Astrocyte (in vitro differentiated cells and primary cell): ENCODE measurements around the gene FUT6. TPM values are rescaled to one million over a fixed set of nuclear protein-coding genes. Genes with fewer than 3 reads are reported as not detected.

Experiments used
- DNase-seq: peaks from one replicate; pipeline ENCODE4 v3.0.0-alpha.2; 2010; ENCODE audit warnings: low read depth
- FAIRE-seq: peaks from 2 replicates; lab custom pipeline; 2011; peaks lifted over from hg19 to GRCh38; lab: Jason Lieb, UNC
- H2AFZ ChIP-seq: 2 replicates; pipeline ENCODE4 v1.6.0; 2012; ENCODE audit warnings: low read depth, low read length, inconsistent platforms
- H3K27ac ChIP-seq: 2 replicates; pipeline ENCODE4 v1.5.1; 2011; ENCODE audit warnings: low read depth, low read length, inconsistent platforms
- H3K27me3 ChIP-seq: 2 replicates; pipeline ENCODE4 v1.6.0; 2011; ENCODE audit warnings: low read length, inconsistent platforms; ENCODE audit not compliant: insufficient read depth
- H3K36me3 ChIP-seq: 2 replicates; pipeline ENCODE4 v1.5.1; 2011; ENCODE audit warnings: low read length, inconsistent platforms; ENCODE audit not compliant: insufficient read depth
- H3K4me1 ChIP-seq: 2 replicates; pipeline ENCODE4 v1.5.1; 2011; ENCODE audit warnings: low read length, inconsistent platforms; ENCODE audit not compliant: insufficient read depth
- H3K4me2 ChIP-seq: 2 replicates; pipeline ENCODE4 v1.6.0; 2012; ENCODE audit warnings: low read length, inconsistent platforms
- H3K4me3 ChIP-seq: 2 replicates; pipeline ENCODE4 v1.5.1; 2011; ENCODE audit warnings: low read depth, mild to moderate bottlenecking, low read length, inconsistent platforms; ENCODE audit not compliant: insufficient read depth
- H3K79me2 ChIP-seq: 2 replicates; pipeline ENCODE4 v1.6.0; 2012; ENCODE audit warnings: mild to moderate bottlenecking, low read length, inconsistent platforms; ENCODE audit not compliant: insufficient read depth
- H3K9ac ChIP-seq: 2 replicates; pipeline ENCODE4 v1.6.0; 2012; ENCODE audit warnings: mild to moderate bottlenecking, low read length, inconsistent platforms
- H3K9me3 ChIP-seq: 2 replicates; pipeline ENCODE4 v1.5.1; 2012; ENCODE audit warnings: low read depth, mild to moderate bottlenecking, low read length, inconsistent platforms; ENCODE audit not compliant: insufficient read depth
- H4K20me1 ChIP-seq: 2 replicates; pipeline ENCODE4 v1.6.0; 2012; ENCODE audit warnings: low read length, inconsistent platforms; ENCODE audit not compliant: insufficient read depth
- H3K27ac Mint-ChIP-seq: one replicate; pipeline ENCODE4 v1.8.0; 2021; ENCODE audit warnings: mild to moderate bottlenecking, mixed read lengths; ENCODE audit not compliant: unreplicated experiment
- H3K27me3 Mint-ChIP-seq: one replicate; pipeline ENCODE4 v1.8.0; 2021; ENCODE audit warnings: low read depth, mixed read lengths; ENCODE audit not compliant: unreplicated experiment
- H3K36me3 Mint-ChIP-seq: one replicate; pipeline ENCODE4 v1.8.0; 2021; ENCODE audit warnings: low read depth, mixed read lengths; ENCODE audit not compliant: unreplicated experiment
- H3K4me1 Mint-ChIP-seq: one replicate; pipeline ENCODE4 v1.8.0; 2021; ENCODE audit warnings: low read depth, mixed read lengths; ENCODE audit not compliant: unreplicated experiment
- H3K4me3 Mint-ChIP-seq: one replicate; pipeline ENCODE4 v1.8.0; 2021; ENCODE audit warnings: mild to moderate bottlenecking, moderate library complexity, mixed read lengths; ENCODE audit not compliant: unreplicated experiment
- H3K9me3 Mint-ChIP-seq: one replicate; pipeline ENCODE4 v1.8.0; 2021; ENCODE audit warnings: mild to moderate bottlenecking, mixed read lengths; ENCODE audit not compliant: unreplicated experiment
- CTCF ChIP-seq: IDR thresholded peaks from 2 replicates; pipeline ENCODE4 v1.5.1; 2011; ENCODE audit warnings: low read depth, mild to moderate bottlenecking, inconsistent platforms, low read length, moderate library complexity; ENCODE audit not compliant: insufficient read depth
- EZH2 ChIP-seq: IDR thresholded peaks from 2 replicates; pipeline ENCODE4 v1.6.1; 2012; ENCODE audit warnings: mild to moderate bottlenecking, low read length, inconsistent platforms; ENCODE audit not compliant: insufficient read depth
- total RNA-seq: library from RNA; stranded (reverse); gene quantifications from 2 replicates; pipeline ENCODE4 v1.2.1, GENCODE V29; 2021

Gene FUT6
- total RNA-seq, 1 donor from 2014 or later: 0.09 TPM

- DNase-seq: no peak
- TF ChIP-seq EZH2 (no peak), CTCF (no peak)
- H3K4me3 Mint-ChIP-seq: no peak overlapping the region
- H3K36me3 Mint-ChIP-seq: peaks cover 3% of the 10 kb centered on the region
- no peak overlapping the region for H3K27ac Mint-ChIP-seq
- peaks cover 2% of the 10 kb centered on the region for H3K9me3 Mint-ChIP-seq
- Histone ChIP-seq H3K36me3 (no peaks in the 10 kb centered on the region), H3K4me2 (no peak overlapping the region), H3K27me3 (peaks cover 5% of the 10 kb centered on the region), H2AFZ (no peak overlapping the region), H3K79me2 (no peaks in the 10 kb centered on the region), H3K9ac (no peak overlapping the region), H4K20me1 (no peaks in the 10 kb centered on the region), H3K27ac (no peak overlapping the region), H3K9me3 (no peaks in the 10 kb centered on the region), H3K4me1 (no peaks in the 10 kb centered on the region), H3K4me3 (no peak overlapping the region)
- no peaks in the 10 kb centered on the region for H3K4me1 Mint-ChIP-seq
- H3K27me3 Mint-ChIP-seq: peaks cover 19% of the 10 kb centered on the region
- no peak for FAIRE-seq
Observed at GRCh38 chr19:5821521-5822180, 17.9 kb downstream of the FUT6 start.

GRCh38 chr19:5820785-5821184, 18.7 kb downstream of the FUT6 start:
- Mint-ChIP-seq H3K36me3 (peaks cover 3% of the 10 kb centered on the region), H3K4me1 (no peaks in the 10 kb centered on the region), H3K9me3 (peaks cover 3% of the 10 kb centered on the region), H3K27me3 (peaks cover 21% of the 10 kb centered on the region), H3K27ac (no peak overlapping the region), H3K4me3 (no peak overlapping the region)
- TF ChIP-seq EZH2 (no peak), CTCF (no peak)
- Histone ChIP-seq H3K4me1 (no peaks in the 10 kb centered on the region), H3K4me2 (no peak overlapping the region), H3K79me2 (no peaks in the 10 kb centered on the region), H3K27ac (no peak overlapping the region), H3K9me3 (no peaks in the 10 kb centered on the region), H3K4me3 (no peak overlapping the region), H3K9ac (no peak overlapping the region), H4K20me1 (no peaks in the 10 kb centered on the region), H2AFZ (no peak overlapping the region), H3K27me3 (peaks cover 5% of the 10 kb centered on the region), H3K36me3 (no peaks in the 10 kb centered on the region)
- DNase-seq (no peak), FAIRE-seq (no peak)

GRCh38 chr19:5818594-5818993, 20.9 kb downstream of the FUT6 start:
- DNase-seq (no peak), FAIRE-seq (no peak)
- Histone ChIP-seq H3K4me1 (no peaks in the 10 kb centered on the region), H3K4me2 (no peak overlapping the region), H3K27ac (no peak overlapping the region), H2AFZ (no peak overlapping the region), H3K9ac (no peak overlapping the region), H3K4me3 (no peak overlapping the region), H3K27me3 (peaks cover 8% of the 10 kb centered on the region), H3K36me3 (no peaks in the 10 kb centered on the region), H3K79me2 (no peaks in the 10 kb centered on the region), H3K9me3 (no peaks in the 10 kb centered on the region), H4K20me1 (no peaks in the 10 kb centered on the region)
- H3K27ac Mint-ChIP-seq: no peak overlapping the region
- TF ChIP-seq CTCF (no peak), EZH2 (no peak)
- no peaks in the 10 kb centered on the region for H3K4me1 Mint-ChIP-seq
- H3K27me3 Mint-ChIP-seq: peaks cover 21% of the 10 kb centered on the region
- no peak overlapping the region for H3K4me3 Mint-ChIP-seq
- peaks cover 3% of the 10 kb centered on the region for H3K9me3 Mint-ChIP-seq
- H3K36me3 Mint-ChIP-seq: peaks cover under 1% of the 10 kb centered on the region
